H9 (cell line): ENCODE data around the gene ADAMTS17. TPM values are rescaled to one million over a fixed set of nuclear protein-coding genes. Genes with fewer than 3 reads are reported as not detected.

Source experiments
- DNase-seq: peaks from one replicate; pipeline ENCODE4 v3.0.0-alpha.2; 2017
- H2AFZ ChIP-seq: one replicate; pipeline ENCODE4 v1.6.1; 2013; ENCODE audit warnings: mild to moderate bottlenecking, low read length, control low read depth, moderate library complexity
- H2AK5ac ChIP-seq: 2 replicates; pipeline ENCODE4 v1.6.1; 2013; ENCODE audit warnings: low read length, control low read depth, mixed read lengths; ENCODE audit not compliant: insufficient read length
- H2BK120ac ChIP-seq: one replicate; pipeline ENCODE4 v1.6.1; 2013; ENCODE audit warnings: low read depth, mild to moderate bottlenecking, low read length, control low read depth, inconsistent platforms; ENCODE audit not compliant: poor library complexity, severe bottlenecking
- H2BK12ac ChIP-seq: 2 replicates; pipeline ENCODE4 v1.6.1; 2013; ENCODE audit warnings: low read length, control low read depth, mixed read lengths, low read depth; ENCODE audit not compliant: insufficient read length
- H2BK15ac ChIP-seq: 2 replicates; pipeline ENCODE4 v1.6.1; 2013; ENCODE audit warnings: low read depth, low read length, control low read depth
- H2BK20ac ChIP-seq: one replicate; pipeline ENCODE4 v1.6.1; 2013; ENCODE audit warnings: low read depth, mild to moderate bottlenecking, low read length, control low read depth, inconsistent platforms; ENCODE audit not compliant: poor library complexity, severe bottlenecking
- H2BK5ac ChIP-seq: 2 replicates; pipeline ENCODE4 v1.6.1; 2013; ENCODE audit warnings: low read length, control low read depth, mixed read lengths; ENCODE audit not compliant: insufficient read length
- H3K14ac ChIP-seq: 2 replicates; pipeline ENCODE4 v1.6.1; 2013; ENCODE audit warnings: low read length, control low read depth; ENCODE audit not compliant: insufficient read depth
- H3K18ac ChIP-seq: 2 replicates; pipeline ENCODE4 v1.6.1; 2013; ENCODE audit warnings: low read depth, mild to moderate bottlenecking, mixed read lengths, low read length, control low read depth; ENCODE audit not compliant: insufficient read length
- H3K23ac ChIP-seq: 2 replicates; pipeline ENCODE4 v1.6.1; 2013; ENCODE audit warnings: low read length, control low read depth, mixed read lengths, low read depth; ENCODE audit not compliant: insufficient read length
- H3K23me2 ChIP-seq: 2 replicates; pipeline ENCODE4 v1.6.1; 2013; ENCODE audit warnings: low read depth, mild to moderate bottlenecking, mixed read lengths, low read length, control low read depth; ENCODE audit not compliant: insufficient read length, poor library complexity, severe bottlenecking
- H3K27ac ChIP-seq: 2 replicates; pipeline ENCODE4 v1.5.1; 2013; ENCODE audit warnings: low read length, control low read depth, mixed read lengths, low read depth; ENCODE audit not compliant: insufficient read length
- H3K27me3 ChIP-seq: 2 replicates; pipeline ENCODE4 v1.6.1; 2013; ENCODE audit warnings: low read length, control low read depth, inconsistent platforms; ENCODE audit not compliant: insufficient read depth
- H3K4ac ChIP-seq: 2 replicates; pipeline ENCODE4 v1.6.1; 2013; ENCODE audit warnings: low read depth, mild to moderate bottlenecking, control low read depth, inconsistent platforms, low read length, moderate library complexity
- H3K4me1 ChIP-seq: 2 replicates; pipeline ENCODE4 v1.6.1; 2013; ENCODE audit warnings: low read length, control low read depth, inconsistent platforms; ENCODE audit not compliant: insufficient read depth
- H3K4me2 ChIP-seq: 2 replicates; pipeline ENCODE4 v1.6.1; 2013; ENCODE audit warnings: low read length, control low read depth, mixed read lengths; ENCODE audit not compliant: insufficient read length, insufficient read depth
- H3K56ac ChIP-seq: 2 replicates; pipeline ENCODE4 v1.6.1; 2013; ENCODE audit warnings: low read depth, mild to moderate bottlenecking, mixed read lengths, low read length, control low read depth; ENCODE audit not compliant: insufficient read length
- H3K79me1 ChIP-seq: 2 replicates; pipeline ENCODE4 v1.6.1; 2013; ENCODE audit warnings: low read depth, mild to moderate bottlenecking, moderate library complexity, low read length, control low read depth, inconsistent platforms; ENCODE audit not compliant: insufficient read depth, poor library complexity, severe bottlenecking
- H3K79me2 ChIP-seq: 2 replicates; pipeline ENCODE4 v1.6.1; 2013; ENCODE audit warnings: low read length, control low read depth, inconsistent platforms; ENCODE audit not compliant: insufficient read depth
- H3K9ac ChIP-seq: 2 replicates; pipeline ENCODE4 v1.6.1; 2013; ENCODE audit warnings: low read length, control low read depth, mixed read lengths; ENCODE audit not compliant: insufficient read length; ENCODE audit errors: extremely low read depth
- H3K9me3 ChIP-seq: one replicate; pipeline ENCODE4 v1.6.1; 2013; ENCODE audit warnings: low read depth, low read length, inconsistent platforms; ENCODE audit not compliant: control insufficient read depth
- H3T11ph ChIP-seq: one replicate; pipeline ENCODE4 v1.6.1; 2013; ENCODE audit warnings: mild to moderate bottlenecking, low read length, control low read depth, inconsistent platforms
- H4K20me1 ChIP-seq: one replicate; pipeline ENCODE4 v1.6.1; 2013; ENCODE audit not compliant: control insufficient read depth, insufficient read length, insufficient read depth
- H4K5ac ChIP-seq: 2 replicates; pipeline ENCODE4 v1.6.1; 2013; ENCODE audit warnings: low read depth, mild to moderate bottlenecking, mixed read lengths, low read length, control low read depth; ENCODE audit not compliant: insufficient read length
- H4K8ac ChIP-seq: replicated peaks from 2 replicates; pipeline ENCODE4 v1.6.1; 2013; ENCODE audit warnings: low read length, control low read depth, mixed read lengths, low read depth; ENCODE audit not compliant: insufficient read length
- H4K91ac ChIP-seq: 2 replicates; pipeline ENCODE4 v1.6.1; 2013; ENCODE audit warnings: low read depth, mild to moderate bottlenecking, moderate library complexity, mixed read lengths, low read length, control low read depth; ENCODE audit not compliant: insufficient read length
- H3K27ac Mint-ChIP-seq, 3 experiments: 2 replicates in 2 of 3; 3 replicates in 1 of 3; pipeline ENCODE4 v1.8.0; 2020 to 2021; ENCODE audit warnings: mixed read lengths in 3 of 3, mild to moderate bottlenecking in 1 of 3, moderate library complexity in 1 of 3
- H3K27me3 Mint-ChIP-seq: 2 replicates; pipeline ENCODE4 v1.8.0; 2021; ENCODE audit warnings: low read depth, mild to moderate bottlenecking, moderate library complexity, mixed read lengths
- H3K36me3 Mint-ChIP-seq, 3 experiments: 2 replicates in 2 of 3; 3 replicates in 1 of 3; pipeline ENCODE4 v1.8.0; 2020 to 2021; ENCODE audit warnings: low read depth in 3 of 3, mixed read lengths in 3 of 3; ENCODE audit not compliant: insufficient read depth in 1 of 3
- H3K4me1 Mint-ChIP-seq, 2 experiments: 2 replicates each; pipeline ENCODE4 v1.8.0; 2020; ENCODE audit warnings: mixed read lengths in 2 of 2
- H3K4me3 Mint-ChIP-seq, 2 experiments: 2 replicates in 1 of 2; 3 replicates in 1 of 2; pipeline ENCODE4 v1.8.0; 2020 to 2021; ENCODE audit warnings: mild to moderate bottlenecking in 2 of 2, mixed read lengths in 2 of 2, moderate library complexity in 1 of 2
- H3K9me3 Mint-ChIP-seq, 2 experiments: 2 replicates in 1 of 2; 3 replicates in 1 of 2; pipeline ENCODE4 v1.8.0; 2020; ENCODE audit warnings: mild to moderate bottlenecking in 2 of 2, mixed read lengths in 2 of 2, moderate library complexity in 1 of 2
- CTCF ChIP-seq: fragments of 200-600 bp; sonication (generic); conservative IDR thresholded peaks from 3 replicates; pipeline ENCODE4 v1.8.0; 2021; ENCODE audit warnings: antibody characterized with exemption, mild to moderate bottlenecking
- WGBS: extraction: QIAGEN DNeasy Blood & Tissue Kit; methylation state at CpG from one replicate; pipeline ENCODE4 v1.1.7; 2013; ENCODE audit warnings: missing lambda C conversion rate, low lambda C conversion rate, mixed read lengths; ENCODE audit not compliant: insufficient read length; ENCODE audit errors: extremely low coverage; 5-methylcytosine and 5-hydroxymethylcytosine counted together
- total RNA-seq: library from RNA; stranded (reverse); gene quantifications from 2 replicates; pipeline ENCODE4 v1.2.1, GENCODE V29; 2021

ADAMTS17 gene
- total RNA-seq, 1 experiment from 2014 or later: 2.9 TPM

- Mint-ChIP-seq H3K27me3 (no peaks in the 10 kb centered on the region), H3K36me3 (no peaks in the 10 kb centered on the region; a peak in 1 of 7 replicates), H3K4me3 (no peak overlapping the region), H3K27ac (no peak overlapping the region), H3K9me3 (no peaks in the 10 kb centered on the region), H3K4me1 (peaks cover 11 to 15% of the 10 kb centered on the region in 2 experiments)
- Histone ChIP-seq H2AFZ (no peak overlapping the region), H2BK12ac (no peak overlapping the region), H2BK15ac (no peak overlapping the region), H3K79me1 (no peaks in the 10 kb centered on the region), H2BK5ac (no peak overlapping the region), H3K4ac (no peak overlapping the region), H2BK20ac (no peak overlapping the region), H3K27me3 (no peaks in the 10 kb centered on the region), H2BK120ac (no peak overlapping the region), H3K9me3 (no peaks in the 10 kb centered on the region), H4K20me1 (no peaks in the 10 kb centered on the region), H3K79me2 (no peaks in the 10 kb centered on the region), H3K56ac (no peak overlapping the region), H3K27ac (no peak overlapping the region), H2AK5ac (no peak overlapping the region), H3K4me1 (peaks cover 3% of the 10 kb centered on the region; the same call in 1 of the 2 replicates), H4K91ac (no peak overlapping the region), H3T11ph (no peak overlapping the region), H3K18ac (no peak overlapping the region), H3K14ac (no peak overlapping the region), H3K23me2 (no peaks in the 10 kb centered on the region), H4K5ac (no peak overlapping the region), H3K4me2 (no peak overlapping the region), H4K8ac (no peak overlapping the region), H3K9ac (no peak overlapping the region), H3K23ac (no peak overlapping the region)
- no peak for DNase-seq
- WGBS: no CpG with 5 or more reads among the region's 8 CpGs
- TF ChIP-seq CTCF: no peak
These were observed 125.6 kb downstream of the ADAMTS17 start for GRCh38 chr15:100216182-100216581.
